Esophagus (tissue), 2 donors: Measurements from ENCODE around the gene RNU4-1. TPM values are rescaled to one million over a fixed set of nuclear protein-coding genes. Genes with fewer than 3 reads are reported as not detected.
A peak's percentile ranks its signal among the peaks of the same experiment; 100 is the strongest.

Experiments used
- H3K27ac ChIP-seq, 2 donors: one replicate each; pipeline ENCODE4 v1.5.1; 2013; ENCODE audit warnings: low read depth in 2 of 2, mild to moderate bottlenecking in 2 of 2, inconsistent platforms in 1 of 2, low read length in 1 of 2, moderate library complexity in 1 of 2
- H3K27me3 ChIP-seq, 2 donors: one replicate each; pipeline ENCODE4 v1.6.1; 2013; ENCODE audit warnings: low read length in 2 of 2, control low read depth in 1 of 2, mild to moderate bottlenecking in 1 of 2; ENCODE audit not compliant: insufficient read depth in 2 of 2, control insufficient read depth in 1 of 2
- H3K36me3 ChIP-seq, 2 donors: one replicate each; pipeline ENCODE4 v1.6.1; 2013; ENCODE audit warnings: low read length in 1 of 2; ENCODE audit not compliant: control insufficient read depth in 2 of 2, insufficient read depth in 2 of 2
- H3K4me1 ChIP-seq, 2 donors: one replicate each; pipeline ENCODE4 v1.6.1; 2013; ENCODE audit warnings: low read length in 1 of 2; ENCODE audit not compliant: control insufficient read depth in 2 of 2, insufficient read depth in 2 of 2
- H3K4me3 ChIP-seq, 2 donors: one replicate each; pipeline ENCODE4 v1.5.1; 2013; ENCODE audit warnings: low read length in 2 of 2, mild to moderate bottlenecking in 2 of 2, low read depth in 1 of 2, moderate library complexity in 1 of 2
- H3K9me3 ChIP-seq, 2 donors: one replicate each; pipeline ENCODE4 v1.6.1; 2013; ENCODE audit warnings: mild to moderate bottlenecking in 2 of 2, low read depth in 1 of 2, low read length in 1 of 2, moderate library complexity in 1 of 2; ENCODE audit not compliant: control insufficient read depth in 2 of 2, insufficient read depth in 1 of 2
- WGBS, 2 donors: extraction: QIAGEN DNeasy Blood & Tissue Kit; methylation state at CpG; one replicate each; pipeline ENCODE4 v1.1.7; 2013; 5-methylcytosine and 5-hydroxymethylcytosine counted together
- polyA plus RNA-seq, 2 donors: library from polyadenylated mRNA; stranded (reverse); fragments of 200-250 nt; gene quantifications; one replicate each; pipeline ENCODE4 v1.2.3, GENCODE V29; 2013
- donor health status: healthy with polysubstance abuse.
- donor health status: Bipolar disorder and iron deficiency.

The RNU4-1 gene
- polyA plus RNA-seq, 2 donors: not detected

DNA sequence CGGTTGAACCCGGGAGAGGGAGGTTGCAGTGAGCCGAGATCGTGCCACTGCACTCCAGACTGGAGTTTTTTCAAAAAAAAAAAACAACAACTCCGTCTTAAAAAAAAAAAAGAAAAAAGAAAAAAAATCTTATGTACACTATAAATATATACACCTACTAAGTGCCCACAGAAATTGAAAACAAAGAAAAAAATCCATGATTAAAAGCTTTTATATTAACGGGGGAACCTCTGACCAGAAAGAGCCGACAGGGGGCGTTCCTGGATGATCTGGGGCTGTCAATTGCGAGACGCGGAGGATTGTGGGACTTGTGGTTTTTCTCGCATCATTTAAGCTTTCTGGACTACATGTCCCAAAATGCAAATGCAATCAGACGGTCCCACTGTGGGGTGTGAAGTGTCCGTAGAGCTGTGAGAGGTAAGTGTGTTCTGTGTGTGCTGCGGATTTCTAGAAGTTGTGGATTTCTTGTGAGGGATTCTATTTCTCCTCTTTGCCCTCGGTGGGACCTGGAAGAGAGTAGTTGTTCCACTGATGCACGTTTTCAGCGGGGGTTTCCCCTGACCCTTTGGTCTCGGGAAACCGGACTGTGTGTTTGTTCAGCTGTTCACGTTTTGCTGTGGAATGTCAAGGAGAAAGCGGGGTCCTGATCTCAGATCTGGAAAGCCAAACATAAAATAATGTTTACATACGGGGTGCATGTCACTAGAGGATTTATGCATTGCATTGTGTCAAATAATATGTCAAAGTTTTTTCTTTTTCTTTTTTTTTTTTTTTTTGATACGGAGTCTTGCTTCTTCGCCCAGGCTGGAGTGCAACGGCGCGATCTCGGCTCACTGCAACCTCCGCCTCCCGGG, 9.2 kb upstream of the RNU4-1 start, which contains the start of gene SIRT4:
TSS of gene SIRT4 (plus strand) at position 360 of the 854 bp plus-strand sequence. CDS start 1,241 bp downstream, outside the sequence.
- 6 to 10% methylated on average over 30 to 31 of the region's 31 CpGs for WGBS, 2 donors
- Histone ChIP-seq H3K9me3 (no peaks in the 10 kb centered on the region), H3K36me3 (no peaks in the 10 kb centered on the region), H3K4me1 (peaks cover 0 to 1% of the 10 kb centered on the region in 2 donors), H3K27ac (peak within 1 kb of the TSS; percentile 32 to 80), H3K4me3 (peak within 1 kb of the TSS; percentile 49 to 77), H3K27me3 (no peaks in the 10 kb centered on the region)

DNA sequence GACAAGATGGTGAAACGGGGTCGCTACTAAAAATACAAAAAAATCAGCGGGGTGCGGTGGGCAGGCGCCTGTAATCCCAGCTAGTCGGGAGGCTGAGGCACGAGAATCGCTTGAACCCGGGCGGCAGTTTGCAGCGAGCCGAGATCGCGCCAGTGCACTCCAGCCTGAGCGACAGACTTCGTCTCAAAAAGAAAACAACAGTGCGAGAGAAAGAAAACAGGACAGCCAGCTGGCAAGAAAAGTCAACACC, 701 bp downstream of the RNU4-1 start:
- peak overlapping the region; percentile 95 to 100 for H3K27ac ChIP-seq
- H3K4me1 ChIP-seq: peaks cover 0 to 2% of the 10 kb centered on the region in 2 donors
- WGBS, 2 donors: 0% methylated on average over 17 of the region's 17 CpGs
- no peaks in the 10 kb centered on the region for H3K9me3 ChIP-seq
- no peaks in the 10 kb centered on the region for H3K36me3 ChIP-seq
- H3K27me3 ChIP-seq: no peaks in the 10 kb centered on the region
- H3K4me3 ChIP-seq: peak overlapping the region; percentile 43 to 44

DNA sequence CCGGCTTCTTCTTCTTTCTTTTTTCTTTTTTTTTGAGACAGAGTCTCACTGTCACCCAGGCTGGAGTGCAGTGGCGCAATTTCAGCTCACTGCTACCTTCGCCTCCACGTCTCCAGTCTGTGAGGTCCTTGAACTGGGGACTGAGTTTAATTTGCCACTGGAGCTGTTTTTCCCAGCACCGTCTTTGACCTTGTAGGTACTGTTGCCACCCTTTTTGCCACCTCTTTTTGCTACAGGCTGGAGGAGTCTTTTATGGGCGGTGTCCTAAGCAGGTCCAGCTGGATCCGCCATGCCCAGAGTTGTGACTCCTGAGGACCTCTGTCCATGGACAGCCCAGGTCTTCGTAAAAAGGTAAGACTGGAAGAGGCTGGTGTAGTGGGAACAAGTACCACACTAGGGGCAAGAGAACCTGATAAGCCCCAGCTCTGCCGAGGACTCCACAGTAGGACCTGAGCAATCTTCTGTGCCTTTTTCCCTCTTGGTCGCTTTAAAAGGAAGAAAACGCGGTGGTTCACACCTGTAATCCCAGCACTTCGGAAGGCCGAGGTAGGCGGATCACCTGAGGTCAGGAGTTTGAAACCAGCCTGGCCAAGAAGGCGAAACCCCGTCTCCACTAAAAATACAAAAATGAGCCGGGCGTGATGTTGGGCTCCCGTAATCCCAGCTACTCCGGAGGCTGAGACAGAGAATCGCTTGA, 2.3 kb downstream of the RNU4-1 start:
- Histone ChIP-seq H3K4me1 (peaks cover 0 to 2% of the 10 kb centered on the region in 2 donors), H3K27me3 (no peaks in the 10 kb centered on the region), H3K27ac (peak overlapping the region; percentile 85 to 95), H3K36me3 (no peaks in the 10 kb centered on the region), H3K4me3 (peak overlapping the region; percentile 23 to 29), H3K9me3 (no peaks in the 10 kb centered on the region)
- 20 to 26% methylated on average over 22 of the region's 22 CpGs for WGBS, 2 donors

DNA sequence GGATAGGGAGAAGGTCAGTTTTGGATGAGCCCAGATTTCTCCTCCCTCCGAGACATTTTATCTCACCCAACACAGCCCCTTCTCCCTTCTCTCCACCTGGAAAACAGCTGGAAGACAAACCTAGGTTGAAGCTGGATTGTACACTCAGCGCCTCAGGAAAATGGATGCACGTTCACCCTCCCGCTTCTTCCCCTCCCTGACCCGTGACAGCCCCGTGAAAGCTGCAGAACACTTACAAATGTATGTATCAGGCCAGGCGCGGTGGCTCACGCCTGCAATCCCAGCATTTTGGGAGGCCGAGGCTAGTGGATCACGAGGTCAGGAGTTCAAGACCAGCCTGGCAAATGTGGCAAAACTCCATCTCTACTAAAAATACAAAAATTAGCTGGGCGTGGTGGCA, 5.5 kb downstream of the RNU4-1 start:
- 84 to 90% methylated on average over 12 of the region's 12 CpGs for WGBS, 2 donors
- Histone ChIP-seq H3K27ac (no peak overlapping the region), H3K27me3 (no peaks in the 10 kb centered on the region), H3K4me3 (no peak overlapping the region), H3K36me3 (no peaks in the 10 kb centered on the region), H3K4me1 (peaks cover 0 to 2% of the 10 kb centered on the region in 2 donors), H3K9me3 (no peaks in the 10 kb centered on the region)

DNA sequence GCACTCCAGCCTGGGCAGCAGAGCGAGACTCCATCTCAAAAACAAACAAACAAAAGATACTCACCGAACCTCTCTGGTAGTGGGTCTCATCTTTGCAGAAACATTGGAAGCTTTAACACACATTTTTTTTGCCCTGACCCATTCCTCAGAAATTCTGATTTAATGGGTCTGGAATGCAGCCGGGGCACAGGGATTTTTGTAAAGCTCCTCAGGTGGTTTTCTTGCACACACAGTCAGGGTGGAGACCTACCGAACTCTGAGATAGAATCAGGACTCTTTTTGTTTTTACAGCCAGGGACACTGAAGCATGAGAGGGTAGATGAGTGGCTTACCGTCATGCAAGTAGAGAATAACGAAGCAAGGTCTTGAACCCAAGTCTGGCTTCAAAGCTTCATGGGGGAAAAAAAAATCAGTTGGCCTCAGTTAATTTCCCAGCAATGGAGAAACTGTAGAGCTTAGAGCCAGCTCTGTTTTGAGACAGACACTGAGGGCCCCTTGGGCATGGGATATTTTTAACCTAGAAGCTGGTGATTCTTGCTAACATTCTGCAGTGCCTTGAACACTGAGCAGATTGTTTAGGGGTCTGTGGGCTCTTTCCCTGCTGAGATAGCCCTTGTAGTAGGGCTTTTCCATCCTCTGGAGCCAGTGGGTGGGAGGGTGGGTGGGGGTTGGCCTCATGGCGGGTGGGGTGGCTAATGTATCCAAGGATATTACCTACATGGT, 6.1 kb downstream of the RNU4-1 start:
- Histone ChIP-seq H3K27ac (no peak overlapping the region), H3K27me3 (no peaks in the 10 kb centered on the region), H3K4me3 (no peak overlapping the region), H3K4me1 (peaks cover 0 to 2% of the 10 kb centered on the region in 2 donors), H3K36me3 (no peaks in the 10 kb centered on the region), H3K9me3 (no peaks in the 10 kb centered on the region)
- 48 to 60% methylated on average over 7 of the region's 7 CpGs for WGBS, 2 donors

DNA sequence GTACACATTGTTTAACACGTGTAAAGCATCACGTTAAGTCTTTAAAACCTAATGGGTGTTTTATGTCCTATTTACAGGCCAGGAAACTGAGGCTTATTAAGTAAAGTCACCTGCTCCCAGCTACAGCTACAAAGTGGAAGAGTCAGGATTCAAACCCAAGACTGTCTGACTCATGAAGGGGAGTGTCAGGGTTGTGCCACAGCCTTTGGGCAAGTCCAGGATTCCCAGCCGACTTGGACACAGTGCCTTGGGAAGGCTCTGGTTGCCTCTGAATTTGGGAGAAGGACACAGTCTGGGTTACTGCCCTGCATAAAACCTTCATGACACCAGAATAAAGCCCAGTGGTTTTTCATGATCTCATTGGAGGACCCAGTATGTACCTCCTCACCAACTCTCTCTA, 8.7 kb downstream of the RNU4-1 start:
- Histone ChIP-seq H3K9me3 (no peaks in the 10 kb centered on the region), H3K4me1 (peaks cover 0 to 2% of the 10 kb centered on the region in 2 donors), H3K36me3 (no peaks in the 10 kb centered on the region), H3K27me3 (no peaks in the 10 kb centered on the region), H3K4me3 (no peak overlapping the region), H3K27ac (no peak overlapping the region)
- 63 to 72% methylated on average over 3 of the region's 3 CpGs for WGBS, 2 donors

DNA sequence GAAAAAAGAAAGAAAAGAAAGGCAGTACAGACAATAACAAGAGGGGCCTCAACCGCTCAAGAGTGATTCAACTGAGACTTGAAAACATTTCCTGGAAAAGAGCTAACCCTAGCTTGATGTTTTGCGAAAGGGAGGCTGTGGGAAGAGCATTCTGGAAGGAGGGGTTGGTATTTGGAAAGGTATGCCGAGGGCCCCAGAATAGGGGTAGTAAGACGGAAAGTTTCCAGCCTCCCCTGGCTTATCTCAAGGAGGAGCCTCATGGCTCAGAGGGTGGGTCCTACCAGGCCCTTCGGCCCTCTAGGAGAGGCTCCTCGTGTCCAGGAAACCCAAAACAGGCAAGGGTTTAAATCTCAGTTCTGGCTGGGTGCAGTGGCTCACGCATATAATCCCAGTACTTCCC, 9.7 kb downstream of the RNU4-1 start:
- H3K4me3 ChIP-seq: no peak overlapping the region
- H3K27me3 ChIP-seq: no peaks in the 10 kb centered on the region
- H3K9me3 ChIP-seq: no peaks in the 10 kb centered on the region
- peaks cover 0 to 2% of the 10 kb centered on the region in 2 donors for H3K4me1 ChIP-seq
- no peaks in the 10 kb centered on the region for H3K36me3 ChIP-seq
- H3K27ac ChIP-seq: no peak overlapping the region
- WGBS, 2 donors: 69 to 76% methylated on average over 7 of the region's 7 CpGs

DNA sequence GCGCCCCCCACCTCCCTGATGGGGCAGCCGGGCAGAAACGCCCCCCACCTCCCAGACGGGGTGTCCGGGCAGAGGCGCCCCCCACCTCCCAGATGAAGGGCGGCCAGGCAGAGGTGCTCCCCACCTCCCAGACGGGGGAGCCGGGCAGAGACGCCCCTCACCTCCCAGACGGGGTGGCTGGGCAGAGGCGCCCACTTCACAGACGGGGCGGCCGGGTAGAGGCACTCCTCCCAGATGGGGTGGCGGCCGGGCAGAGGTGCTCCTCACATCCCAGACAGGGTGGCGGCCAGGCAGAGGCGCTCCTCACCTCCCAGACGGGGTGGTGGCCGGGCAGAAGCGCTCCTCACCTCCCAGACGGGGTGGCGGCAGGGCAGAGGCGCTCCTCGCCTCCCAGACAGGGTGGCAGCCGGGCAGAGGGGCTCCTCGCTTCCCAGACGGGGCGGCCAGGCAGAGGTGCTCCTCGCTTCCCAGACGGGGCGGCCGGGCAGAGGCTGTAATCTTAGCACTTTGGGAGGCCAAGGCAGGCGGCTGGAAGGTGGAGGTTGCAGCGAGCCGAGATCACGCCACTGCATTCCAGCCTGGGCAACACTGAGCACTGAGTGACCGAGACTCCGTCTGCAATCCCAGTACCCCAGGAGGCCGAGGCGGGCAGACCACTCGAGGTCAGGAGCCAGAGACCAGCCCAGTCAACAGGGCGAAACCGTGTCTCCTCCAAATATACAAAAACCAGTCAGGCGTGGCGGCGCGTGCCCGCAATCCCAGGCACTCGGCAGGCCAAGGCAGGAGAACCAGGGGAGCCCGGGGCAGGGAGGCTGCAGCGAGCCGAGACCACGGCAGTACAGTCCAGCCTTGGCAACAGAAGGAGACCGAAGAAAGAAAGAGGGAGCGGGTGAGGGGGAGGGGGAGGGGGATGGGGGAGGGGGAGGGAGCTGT, 14.6 kb downstream of the RNU4-1 start:
- no peaks in the 10 kb centered on the region for H3K4me1 ChIP-seq
- H3K27ac ChIP-seq: no peak overlapping the region
- H3K27me3 ChIP-seq: no peaks in the 10 kb centered on the region
- WGBS, 2 donors: 93 to 95% methylated on average over 46 to 56 of the region's 57 CpGs
- no peaks in the 10 kb centered on the region for H3K36me3 ChIP-seq
- H3K4me3 ChIP-seq: no peak overlapping the region
- H3K9me3 ChIP-seq: no peaks in the 10 kb centered on the region

DNA sequence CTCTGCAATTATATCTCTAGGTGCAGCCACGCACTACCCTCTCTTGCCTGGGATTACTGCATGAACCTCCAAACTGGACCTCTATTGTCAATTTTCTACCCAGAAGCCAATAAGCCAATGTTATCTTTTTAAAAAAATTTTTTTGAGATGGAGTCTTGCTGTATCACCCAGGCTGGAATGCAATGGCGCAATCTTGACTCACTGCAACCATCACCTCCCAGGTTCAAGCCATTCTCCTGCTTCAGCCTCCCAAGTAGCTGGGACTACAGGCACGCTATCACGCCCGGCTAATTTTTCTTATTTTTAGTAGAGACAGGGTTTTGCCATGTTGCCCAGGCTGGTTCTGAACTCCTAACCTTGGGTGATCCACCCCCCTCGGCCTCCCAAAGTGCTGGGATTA, 16.3 kb downstream of the RNU4-1 start:
- H3K27me3 ChIP-seq: no peaks in the 10 kb centered on the region
- no peaks in the 10 kb centered on the region for H3K9me3 ChIP-seq
- H3K4me1 ChIP-seq: no peaks in the 10 kb centered on the region
- H3K4me3 ChIP-seq: no peak overlapping the region
- no peaks in the 10 kb centered on the region for H3K36me3 ChIP-seq
- H3K27ac ChIP-seq: no peak overlapping the region
- WGBS, 2 donors: 90 to 95% methylated on average over 6 of the region's 6 CpGs
